Measurements from ENCODE around the gene VWA5A.
A peak's percentile ranks its signal among the peaks of the same experiment; 100 is the strongest.
"Not testable (repeated sequence)": the region's sequence is repeated elsewhere in the genome, so short reads cannot be mapped to it uniquely, and the experiment has no call there.

The VWA5A gene

DNA sequence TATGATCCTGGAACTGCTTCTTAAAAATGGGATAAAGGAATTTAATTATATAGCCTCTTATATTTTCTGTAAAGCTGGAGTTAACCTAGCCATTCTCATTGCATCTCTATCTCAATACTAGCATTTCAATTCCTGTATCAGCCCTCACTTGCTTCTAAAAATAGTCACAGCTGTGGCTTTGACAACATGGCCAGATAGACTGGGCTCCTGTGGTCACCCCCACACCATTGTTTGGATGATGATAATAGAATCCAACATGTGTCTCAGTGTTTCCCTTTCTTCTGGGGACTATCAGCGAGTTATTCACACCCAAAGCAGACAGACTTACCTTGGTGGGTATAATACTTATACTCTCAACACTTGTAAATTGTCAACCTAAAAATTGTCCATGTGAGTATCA is 6.9 kb downstream of the VWA5A start:
- no peak for TF ChIP-seq CTCF (IDR thresholded peaks at IDR 0.05; ENCODE audit: borderline replicate concordance, extremely low read depth, low read length, poor library complexity, severe bottlenecking)
- no peak for TF ChIP-seq EZH2 (IDR thresholded peaks at IDR 0.05; ENCODE audit: borderline replicate concordance, low read depth, low read length, severe bottlenecking)
- Histone ChIP-seq H3K9ac (ENCODE audit: low read depth, low read length) (no peak overlapping the region), H3K27ac (ENCODE audit: low read length) (no peak overlapping the region), H2AFZ (ENCODE audit: low read depth, low read length) (no peak overlapping the region), H3K36me3 (ENCODE audit: insufficient read depth, low read length) (no peaks in the 10 kb centered on the region), H3K4me1 (ENCODE audit: insufficient read depth, low read length) (no peaks in the 10 kb centered on the region), H3K4me2 (ENCODE audit: insufficient read depth, low read length) (no peak overlapping the region), H4K20me1 (ENCODE audit: insufficient read depth, low read length) (no peaks in the 10 kb centered on the region), H3K27me3 (ENCODE audit: insufficient read depth, low read length, poor library complexity) (no peaks in the 10 kb centered on the region), H3K79me2 (ENCODE audit: insufficient read depth, low read length) (no peaks in the 10 kb centered on the region), H3K9me3 (ENCODE audit: insufficient read depth, low read length, severe bottlenecking) (no peaks in the 10 kb centered on the region), H3K4me3 (ENCODE audit: low read depth in 1 of 2, low read length in 2 of 2) (no peak overlapping the region)
- no peak for ATAC-seq (ENCODE audit: insufficient read depth, low read depth)
- DNase-seq, result no peak

GRCh38 chr11:124123622-124124021 is 8.4 kb downstream of the VWA5A start:
- no peaks in the 10 kb centered on the region for H3K9me3 ChIP-seq (ENCODE audit: insufficient read depth, low read length, severe bottlenecking)
- no peak overlapping the region for H3K4me2 ChIP-seq (ENCODE audit: insufficient read depth, low read length)
- no peaks in the 10 kb centered on the region for H3K79me2 ChIP-seq (ENCODE audit: insufficient read depth, low read length)
- no peaks in the 10 kb centered on the region for H3K4me1 ChIP-seq (ENCODE audit: insufficient read depth, low read length)
- DNase-seq (no peak), ATAC-seq (ENCODE audit: insufficient read depth, low read depth) (no peak)
- H3K4me3 ChIP-seq (ENCODE audit: low read depth in 1 of 2, low read length in 2 of 2), result no peak overlapping the region
- H3K36me3 ChIP-seq (ENCODE audit: insufficient read depth, low read length), result no peaks in the 10 kb centered on the region
- no peaks in the 10 kb centered on the region for H4K20me1 ChIP-seq (ENCODE audit: insufficient read depth, low read length)
- no peak overlapping the region for H2AFZ ChIP-seq (ENCODE audit: low read depth, low read length)
- H3K27me3 ChIP-seq (ENCODE audit: insufficient read depth, low read length, poor library complexity), result no peaks in the 10 kb centered on the region
- H3K27ac ChIP-seq (ENCODE audit: low read length), result no peak overlapping the region
- no peak overlapping the region for H3K9ac ChIP-seq (ENCODE audit: low read depth, low read length)
- peak; percentile 40 for TF ChIP-seq CTCF (IDR thresholded peaks at IDR 0.05; ENCODE audit: borderline replicate concordance, extremely low read depth, low read length, poor library complexity, severe bottlenecking)
- no peak for TF ChIP-seq EZH2 (IDR thresholded peaks at IDR 0.05; ENCODE audit: borderline replicate concordance, low read depth, low read length, severe bottlenecking)

DNA sequence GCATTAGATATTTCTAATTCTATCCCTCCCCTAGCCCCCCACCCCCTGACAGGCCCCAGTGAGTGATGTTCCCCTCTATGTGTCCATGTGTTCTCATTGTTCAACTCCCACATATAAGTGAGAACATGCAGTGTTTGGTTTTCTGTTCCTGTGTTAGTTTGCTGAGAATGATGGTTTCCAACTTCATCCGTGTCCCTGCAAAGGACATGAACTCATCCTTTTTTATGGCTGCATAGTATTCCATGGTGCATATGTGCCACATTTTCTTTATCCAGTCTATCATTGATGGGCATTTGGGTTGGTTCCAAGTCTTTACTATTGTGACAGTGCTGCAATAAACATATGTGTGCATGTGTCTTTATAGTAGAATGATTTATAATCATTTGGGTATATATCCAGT is 11.9 kb downstream of the VWA5A start:
- not testable (repeated sequence) for H2AFZ ChIP-seq (ENCODE audit: low read depth, low read length); H3K4me1 ChIP-seq (ENCODE audit: insufficient read depth, low read length); H3K9me3 ChIP-seq (ENCODE audit: insufficient read depth, low read length, severe bottlenecking); H3K36me3 ChIP-seq (ENCODE audit: insufficient read depth, low read length); H3K4me3 ChIP-seq (ENCODE audit: low read depth in 1 of 2, low read length in 2 of 2); H3K27ac ChIP-seq (ENCODE audit: low read length); H4K20me1 ChIP-seq (ENCODE audit: insufficient read depth, low read length); DNase-seq; H3K4me2 ChIP-seq (ENCODE audit: insufficient read depth, low read length); H3K27me3 ChIP-seq (ENCODE audit: insufficient read depth, low read length, poor library complexity); H3K9ac ChIP-seq (ENCODE audit: low read depth, low read length); H3K79me2 ChIP-seq (ENCODE audit: insufficient read depth, low read length); ATAC-seq (ENCODE audit: insufficient read depth, low read depth)

DNA sequence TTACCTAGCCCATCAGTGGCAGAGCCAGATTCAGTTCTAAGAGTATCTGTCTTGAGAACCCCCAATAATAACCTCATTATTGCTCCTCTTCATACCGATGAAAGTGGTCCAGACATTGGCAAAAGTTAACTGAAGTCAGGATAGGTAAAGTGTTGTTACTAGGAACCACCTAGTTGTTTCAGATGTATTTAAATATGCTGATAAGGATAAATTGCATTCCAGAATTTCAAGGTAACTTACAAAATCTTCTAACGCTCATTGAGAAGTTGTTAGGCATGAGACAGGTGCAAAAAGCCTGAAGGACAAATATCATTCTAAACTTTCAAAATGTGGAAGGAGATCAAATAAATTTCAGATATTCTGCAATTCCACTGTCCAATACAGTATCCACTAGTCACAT is 27.8 kb downstream of the VWA5A start:
- DNase-seq (no peak), ATAC-seq (ENCODE audit: insufficient read depth, low read depth) (no peak)
- no peaks in the 10 kb centered on the region for H3K9me3 ChIP-seq (ENCODE audit: insufficient read depth, low read length, severe bottlenecking)
- H3K27me3 ChIP-seq (ENCODE audit: insufficient read depth, low read length, poor library complexity), result no peaks in the 10 kb centered on the region
- TF ChIP-seq CTCF (IDR thresholded peaks at IDR 0.05; ENCODE audit: borderline replicate concordance, extremely low read depth, low read length, poor library complexity, severe bottlenecking) (no peak), EZH2 (IDR thresholded peaks at IDR 0.05; ENCODE audit: borderline replicate concordance, low read depth, low read length, severe bottlenecking) (no peak)
- H3K79me2 ChIP-seq (ENCODE audit: insufficient read depth, low read length), result no peaks in the 10 kb centered on the region
- no peak overlapping the region for H3K27ac ChIP-seq (ENCODE audit: low read length)
- H3K4me2 ChIP-seq (ENCODE audit: insufficient read depth, low read length), result no peak overlapping the region
- no peak overlapping the region for H2AFZ ChIP-seq (ENCODE audit: low read depth, low read length)
- no peaks in the 10 kb centered on the region for H3K36me3 ChIP-seq (ENCODE audit: insufficient read depth, low read length)
- no peak overlapping the region for H3K4me3 ChIP-seq (ENCODE audit: low read depth in 1 of 2, low read length in 2 of 2)
- H4K20me1 ChIP-seq (ENCODE audit: insufficient read depth, low read length), result no peaks in the 10 kb centered on the region
- no peaks in the 10 kb centered on the region for H3K4me1 ChIP-seq (ENCODE audit: insufficient read depth, low read length)
- H3K9ac ChIP-seq (ENCODE audit: low read depth, low read length), result no peak overlapping the region

Measured in DND-41 (cell line).